ENCODE measurements around the gene LRP1. TPM values are rescaled to one million over a fixed set of nuclear protein-coding genes. Genes with fewer than 3 reads are reported as not detected.

LRP1 gene
- total and polyA plus RNA-seq, 2 of the 4 experiments (the other 2 are of a cell fraction), result 73.1 to 142 TPM

- H3K27me3 ChIP-seq (ENCODE audit: control insufficient read depth, insufficient read depth, low read length), result no peaks in the 10 kb centered on the region
- no peak overlapping the region for H2BK20ac ChIP-seq (ENCODE audit: low read depth, low read length)
- DNase-seq (no peak), ATAC-seq (ENCODE audit: low read depth) (no peak)
- peaks cover 41% of the 10 kb centered on the region for H3K4me1 ChIP-seq (ENCODE audit: control insufficient read depth, insufficient read depth, low read length)
- peak overlapping the region; percentile 85; the same call in 1 of the 2 replicates for H3K14ac ChIP-seq (replicated peaks; ENCODE audit: low read depth, low read length)
- WGBS, 2 experiments (ENCODE audit: extremely low coverage in 2 of 2, insufficient read length in 1 of 2), result no CpG with 5 or more reads among the region's 1 CpG
- TF ChIP-seq CTCF (conservative IDR thresholded peaks at IDR 0.05; ENCODE audit: low read depth, low read length) (no peak), MXI1 (IDR thresholded peaks at IDR 0.05; ENCODE audit: borderline replicate concordance, low read depth, low read length) (no peak), CEBPB (IDR thresholded peaks at IDR 0.05; ENCODE audit: low read depth, low read length) (no peak), CHD1 (IDR thresholded peaks at IDR 0.05; ENCODE audit: low read depth, low read length) (no peak), RCOR1 (IDR thresholded peaks at IDR 0.05; ENCODE audit: insufficient replicate concordance, low read length) (no peak), RAD21 (IDR thresholded peaks at IDR 0.05; ENCODE audit: low read length) (no peak)
- TF ChIP-seq, protein P1, sequence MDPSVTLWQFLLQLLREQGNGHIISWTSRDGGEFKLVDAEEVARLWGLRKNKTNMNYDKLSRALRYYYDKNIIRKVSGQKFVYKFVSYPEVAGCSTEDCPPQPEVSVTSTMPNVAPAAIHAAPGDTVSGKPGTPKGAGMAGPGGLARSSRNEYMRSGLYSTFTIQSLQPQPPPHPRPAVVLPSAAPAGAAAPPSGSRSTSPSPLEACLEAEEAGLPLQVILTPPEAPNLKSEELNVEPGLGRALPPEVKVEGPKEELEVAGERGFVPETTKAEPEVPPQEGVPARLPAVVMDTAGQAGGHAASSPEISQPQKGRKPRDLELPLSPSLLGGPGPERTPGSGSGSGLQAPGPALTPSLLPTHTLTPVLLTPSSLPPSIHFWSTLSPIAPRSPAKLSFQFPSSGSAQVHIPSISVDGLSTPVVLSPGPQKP (IDR thresholded peaks at IDR 0.05; ENCODE audit: borderline replicate concordance, low read depth, low read length), result no peak
- no TSS peak for BruUV-seq (replicated peaks)
- H4K20me1 ChIP-seq (ENCODE audit: insufficient read depth, low read length), result peaks cover 60% of the 10 kb centered on the region
- H2AK9ac ChIP-seq (replicated peaks; ENCODE audit: low read depth, low read length, poor library complexity), result peak overlapping the region; percentile 60
- H4K91ac ChIP-seq (ENCODE audit: insufficient read depth, low read depth, low read length), result no peak overlapping the region; the same call in 1 of the 2 replicates
- peak overlapping the region in 1 of 2 experiments; percentile 58; a peak in 1 of 4 replicates for H4K8ac ChIP-seq (ENCODE audit: low read depth in 2 of 2, low read length in 2 of 2)
- peak overlapping the region; percentile 14; the same call in 1 of the 2 replicates for H3K18ac ChIP-seq (ENCODE audit: low read depth, low read length)
- H3K27ac ChIP-seq (ENCODE audit: insufficient read depth, low read length), result peak overlapping the region; percentile 81; the same call in 1 of the 2 replicates
- no peak overlapping the region for H2BK15ac ChIP-seq (ENCODE audit: low read depth, low read length)
- H2BK5ac ChIP-seq (ENCODE audit: low read depth, low read length, poor library complexity, severe bottlenecking), result peak overlapping the region; percentile 56
- no peak overlapping the region for H2BK120ac ChIP-seq (ENCODE audit: low read depth, low read length)
- H4K5ac ChIP-seq (ENCODE audit: low read depth, low read length), result no peak overlapping the region
- H3K23ac ChIP-seq (ENCODE audit: low read depth, low read length), result peak overlapping the region; percentile 23; the same call in 1 of the 2 replicates
- peaks cover 42% of the 10 kb centered on the region for H3K9me1 ChIP-seq (ENCODE audit: insufficient read depth, low read length)
- no peaks in the 10 kb centered on the region for H3K9me3 ChIP-seq (ENCODE audit: control insufficient read depth, insufficient read depth, low read length)
- no peak overlapping the region for H3K56ac ChIP-seq (ENCODE audit: extremely low read depth, insufficient read depth, low read length)
- in situ Hi-C loops (cut with MboI; ENCODE audit: low sequenced_read_pairs) (no loop called here), dilution Hi-C loops (cut with HindIII; ENCODE audit: low sequenced_read_pairs, unreplicated experiment) (no loop called here), intact Hi-C loops (cut with micrococcal nuclease) (no loop called here)
- H3K4ac ChIP-seq (ENCODE audit: low read depth, low read length), result no peak overlapping the region
- POLR2A ChIA-PET (ENCODE audit: unreplicated experiment), result interaction anchor here (0.7 kb wide), 1 partner anchor 25 kb away, joined by 4 read pairs; the partner anchor contains the start of gene LRP1
- peaks cover 51 to 92% of the 10 kb centered on the region in 2 experiments for H3K79me1 ChIP-seq (ENCODE audit: low read depth in 1 of 2, low read length in 2 of 2)
- CTCF ChIA-PET, result no interaction called here
- peaks cover 73% of the 10 kb centered on the region for H3K36me3 ChIP-seq (ENCODE audit: control insufficient read depth, insufficient read depth, low read length)
- H2AFZ ChIP-seq (replicated peaks; ENCODE audit: low read length, poor library complexity), result no peak overlapping the region
- peak overlapping the region; percentile 71; the same call in 1 of the 2 replicates for H2AK5ac ChIP-seq (ENCODE audit: low read depth, low read length)
- no peak overlapping the region for H3K4me2 ChIP-seq (ENCODE audit: low read depth, low read length)
- no peak overlapping the region for H3K9ac ChIP-seq (ENCODE audit: low read depth, low read length)
- no peak overlapping the region for H3K4me3 ChIP-seq (ENCODE audit: insufficient read depth, low read depth, low read length)
These were observed 25.2 kb downstream of the LRP1 start for GRCh38 chr12:57153415-57153997.

All from IMR-90 (cell line).